Skin epidermis (tissue), 12 donors: ENCODE results near the gene AKR1C4.
"Not testable (repeated sequence)": the region's sequence is repeated elsewhere in the genome, so short reads cannot be mapped to it uniquely, and the experiment has no call there.

ENCODE experiments used
- H3K27ac ChIP-seq, 21 experiments: fragments of 200-600 bp; sonication (generic) in 11 of 21; one replicate each; pipeline ENCODE4 v1.5.0; 2020; ENCODE audit warnings: mild to moderate bottlenecking in 3 of 21, inconsistent platforms in 2 of 21, moderate library complexity in 2 of 21
- H3K4me3 ChIP-seq, 7 experiments: fragments of 200-600 bp; sonication (generic) in 2 of 7; one replicate each; pipeline ENCODE4 v1.5.0; 2020; ENCODE audit warnings: inconsistent platforms in 2 of 7, mild to moderate bottlenecking in 2 of 7, moderate library complexity in 1 of 7

The AKR1C4 gene

GRCh38 chr10:5198386-5198785 lies 1.7 kb downstream of the AKR1C4 start:
- H3K27ac ChIP-seq = no peak overlapping the region
- no peak overlapping the region for H3K4me3 ChIP-seq

- Histone ChIP-seq H3K27ac (no peak overlapping the region), H3K4me3 (no peak overlapping the region)
Measured at GRCh38 chr10:5199398-5199797, 2.8 kb downstream of the AKR1C4 start.

- Histone ChIP-seq H3K4me3 (no peak overlapping the region), H3K27ac (no peak overlapping the region)
Measured at GRCh38 chr10:5206799-5207198, 10.2 kb downstream of the AKR1C4 start.

- H3K27ac ChIP-seq, H3K4me3 ChIP-seq: not testable (repeated sequence)
Measured at GRCh38 chr10:5209776-5210175, 13.1 kb downstream of the AKR1C4 start.

GRCh38 chr10:5210261-5210660 lies 13.6 kb downstream of the AKR1C4 start:
- H3K4me3 ChIP-seq, H3K27ac ChIP-seq: not testable (repeated sequence)

- Histone ChIP-seq H3K27ac (no peak overlapping the region), H3K4me3 (no peak overlapping the region)
Measured at GRCh38 chr10:5211696-5212536, 15.3 kb downstream of the AKR1C4 start.

- Histone ChIP-seq H3K4me3 (no peak overlapping the region), H3K27ac (no peak overlapping the region)
Measured at GRCh38 chr10:5216801-5217200, 20.2 kb downstream of the AKR1C4 start.

GRCh38 chr10:5219262-5219661 lies 22.6 kb downstream of the AKR1C4 start:
- Histone ChIP-seq H3K27ac (no peak overlapping the region), H3K4me3 (no peak overlapping the region)

- not testable (repeated sequence) for H3K27ac ChIP-seq
Measured at GRCh38 chr10:5222942-5223341, 26.3 kb downstream of the AKR1C4 start.

GRCh38 chr10:5229019-5229418 lies 32.4 kb downstream of the AKR1C4 start:
- Histone ChIP-seq H3K4me3 (no peak overlapping the region), H3K27ac (no peak overlapping the region)

More at GRCh38 chr10:5222942-5223341, 26.3 kb downstream of the AKR1C4 start:
- H3K4me3 ChIP-seq = not testable (repeated sequence)

- H3K4me3 ChIP-seq = no peak overlapping the region
- no peak overlapping the region for H3K27ac ChIP-seq
Measured at GRCh38 chr10:5233324-5233723, 36.7 kb downstream of the AKR1C4 start.

- Histone ChIP-seq H3K27ac (no peak overlapping the region), H3K4me3 (no peak overlapping the region)
Measured at GRCh38 chr10:5234106-5234860, 37.6 kb downstream of the AKR1C4 start.

- H3K4me3 ChIP-seq, H3K27ac ChIP-seq: not testable (repeated sequence)
Measured at GRCh38 chr10:5237541-5237940, 40.9 kb downstream of the AKR1C4 start.

GRCh38 chr10:5242585-5242984 lies 45.9 kb downstream of the AKR1C4 start:
- no peak overlapping the region for H3K27ac ChIP-seq

GRCh38 chr10:5243521-5243987 lies 46.9 kb downstream of the AKR1C4 start:
- H3K27ac ChIP-seq = no peak overlapping the region
- H3K4me3 ChIP-seq = no peak overlapping the region

More at GRCh38 chr10:5242585-5242984, 45.9 kb downstream of the AKR1C4 start:
- H3K4me3 ChIP-seq = no peak overlapping the region

GRCh38 chr10:5252177-5253037 lies 55.8 kb downstream of the AKR1C4 start:
- H3K27ac ChIP-seq = no peak overlapping the region
- H3K4me3 ChIP-seq = no peak overlapping the region

GRCh38 chr10:5254488-5254887 lies 57.9 kb downstream of the AKR1C4 start:
- H3K27ac ChIP-seq = no peak overlapping the region
- H3K4me3 ChIP-seq = no peak overlapping the region

- not testable (repeated sequence) for H3K27ac ChIP-seq, H3K4me3 ChIP-seq
Measured at GRCh38 chr10:5257768-5258167, 61.1 kb downstream of the AKR1C4 start.

- Histone ChIP-seq H3K27ac (no peak overlapping the region), H3K4me3 (no peak overlapping the region)
Measured at GRCh38 chr10:5259132-5259951, 62.7 kb downstream of the AKR1C4 start.
